Measurements from ENCODE around the gene MATN4.

DNA sequence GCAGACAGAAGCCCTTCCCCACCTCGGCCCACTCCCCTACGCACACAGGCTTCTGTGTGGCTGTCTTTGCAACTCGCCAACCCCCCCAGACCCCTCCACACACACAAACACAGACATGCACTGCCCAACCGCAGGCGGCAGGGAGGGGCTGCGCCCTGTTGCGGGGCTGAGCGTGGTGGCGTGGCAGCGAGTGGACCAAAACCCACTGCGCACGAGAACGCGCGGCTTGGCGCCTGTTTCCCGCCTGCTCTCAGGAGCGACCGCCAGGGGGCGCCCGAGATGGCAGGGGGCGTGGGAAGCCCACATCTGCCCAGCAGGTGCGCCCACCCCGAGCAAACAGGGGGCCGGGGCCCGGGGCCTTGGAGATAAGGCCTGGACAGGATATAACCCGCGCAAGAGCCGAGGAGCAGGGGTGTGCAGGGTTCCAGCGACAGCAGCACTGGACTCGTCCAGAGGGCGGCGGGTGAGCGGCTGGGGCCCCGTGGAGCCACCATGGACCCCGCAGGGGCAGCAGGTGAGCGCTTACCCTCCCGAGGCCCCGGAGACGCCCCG lies 1.6 kb downstream of the MATN4 start, which contains the start of gene RBPJL:
- peak; percentile 19 to 72 (median 52) for TF ChIP-seq CTCF (IDR thresholded peaks at IDR 0.05)
- no peak for TF ChIP-seq POLR2A (IDR thresholded peaks at IDR 0.05)
